Muscle of leg (tissue), 11 donors: ENCODE data around the gene SLC6A19. TPM values are rescaled to one million over a fixed set of nuclear protein-coding genes. Genes with fewer than 3 reads are reported as not detected.

Experiments
- DNase-seq: peaks from one replicate; pipeline ENCODE4 v3.0.0; 2013
- H3K27ac ChIP-seq: one replicate; pipeline ENCODE4 v1.5.1; 2013; ENCODE audit warnings: mild to moderate bottlenecking, low read length, control low read depth
- H3K27me3 ChIP-seq: one replicate; pipeline ENCODE4 v1.6.1; 2013; ENCODE audit warnings: low read length; ENCODE audit not compliant: control insufficient read depth, insufficient read depth
- H3K36me3 ChIP-seq: one replicate; pipeline ENCODE4 v1.6.1; 2013; ENCODE audit warnings: low read length; ENCODE audit not compliant: control insufficient read depth, insufficient read depth
- H3K4me1 ChIP-seq: one replicate; pipeline ENCODE4 v1.6.1; 2013; ENCODE audit warnings: low read length; ENCODE audit not compliant: control insufficient read depth, insufficient read depth
- H3K4me3 ChIP-seq: one replicate; pipeline ENCODE4 v1.5.1; 2013; ENCODE audit warnings: low read length, control low read depth
- H3K9me3 ChIP-seq: replicated peaks from 2 replicates; pipeline ENCODE4 v1.6.1; 2013; ENCODE audit warnings: low read depth, low read length; ENCODE audit not compliant: control insufficient read depth
- WGBS: methylation state at CpG from one replicate; pipeline ENCODE4 v1.1.5; 2013; ENCODE audit warnings: missing lambda C conversion rate; ENCODE audit not compliant: insufficient coverage; 5-methylcytosine and 5-hydroxymethylcytosine counted together
- polyA plus RNA-seq, 8 donors: library from polyadenylated mRNA; unstranded; fragments of 120-200 nt; gene quantifications; one replicate each; pipeline versions ENCODE4 v1.2.1 to v1.2.3, GENCODE V29; 2013; ENCODE audit warnings: inconsistent platforms in 1 of 8, low replicate concordance in 1 of 8; ENCODE audit not compliant: insufficient read length in 8 of 8, insufficient read depth in 1 of 8
- total RNA-seq: library from RNA; stranded (reverse); fragments of 120-200 nt; gene quantifications from one replicate; pipeline ENCODE4 v1.2.4, GENCODE V29; 2013

SLC6A19 gene
- total and polyA plus RNA-seq, 9 donors = 0.03 to 9.9 (median 0.11) TPM; not detected in 4

- H3K9me3 ChIP-seq = no peaks in the 10 kb centered on the region
- peaks cover 34% of the 10 kb centered on the region for H3K27me3 ChIP-seq
- H3K4me3 ChIP-seq = no peak overlapping the region
- H3K36me3 ChIP-seq = no peaks in the 10 kb centered on the region
- no peak overlapping the region for H3K27ac ChIP-seq
- peak; percentile 39 for DNase-seq
- no peaks in the 10 kb centered on the region for H3K4me1 ChIP-seq
- 75% methylated on average over 17 of the region's 19 CpGs for WGBS
Observed at GRCh38 chr5:1220831-1221230, 19.4 kb downstream of the SLC6A19 start.

GRCh38 chr5:1221721-1222120, 20.3 kb downstream of the SLC6A19 start:
- no peak for DNase-seq
- Histone ChIP-seq H3K9me3 (no peaks in the 10 kb centered on the region), H3K27ac (no peak overlapping the region), H3K27me3 (peaks cover 37% of the 10 kb centered on the region), H3K4me1 (no peaks in the 10 kb centered on the region), H3K36me3 (no peaks in the 10 kb centered on the region), H3K4me3 (no peak overlapping the region)
- WGBS = 95% methylated on average over 9 of the region's 10 CpGs

GRCh38 chr5:1222147-1222546, 20.8 kb downstream of the SLC6A19 start:
- H3K36me3 ChIP-seq = no peaks in the 10 kb centered on the region
- no peaks in the 10 kb centered on the region for H3K9me3 ChIP-seq
- no peak overlapping the region for H3K27ac ChIP-seq
- H3K4me3 ChIP-seq = no peak overlapping the region
- peaks cover 2% of the 10 kb centered on the region for H3K4me1 ChIP-seq
- 92% methylated on average over 9 of the region's 9 CpGs for WGBS
- no peak for DNase-seq
- peaks cover 37% of the 10 kb centered on the region for H3K27me3 ChIP-seq

GRCh38 chr5:1222621-1223277, 21.4 kb downstream of the SLC6A19 start:
- H3K27ac ChIP-seq = no peak overlapping the region
- H3K4me3 ChIP-seq = no peak overlapping the region
- peaks cover 32% of the 10 kb centered on the region for H3K27me3 ChIP-seq
- H3K9me3 ChIP-seq = no peaks in the 10 kb centered on the region
- WGBS = 86% methylated on average over 25 of the region's 27 CpGs
- no peak for DNase-seq
- H3K36me3 ChIP-seq = no peaks in the 10 kb centered on the region
- peaks cover 5% of the 10 kb centered on the region for H3K4me1 ChIP-seq

- Histone ChIP-seq H3K4me1 (peaks cover 10% of the 10 kb centered on the region), H3K36me3 (no peaks in the 10 kb centered on the region), H3K27me3 (peaks cover 35% of the 10 kb centered on the region), H3K9me3 (no peaks in the 10 kb centered on the region), H3K4me3 (no peak overlapping the region), H3K27ac (no peak overlapping the region)
- no peak for DNase-seq
- WGBS = 87% methylated on average over 12 of the region's 12 CpGs
Observed at GRCh38 chr5:1223278-1223670, 21.9 kb downstream of the SLC6A19 start.

- Histone ChIP-seq H3K4me1 (peaks cover 15% of the 10 kb centered on the region), H3K27me3 (peaks cover 41% of the 10 kb centered on the region), H3K27ac (no peak overlapping the region), H3K9me3 (no peaks in the 10 kb centered on the region), H3K36me3 (no peaks in the 10 kb centered on the region), H3K4me3 (no peak overlapping the region)
- 93% methylated on average over 4 of the region's 15 CpGs for WGBS
- DNase-seq = no peak
Observed at GRCh38 chr5:1224631-1225030, 23.2 kb downstream of the SLC6A19 start.

- Histone ChIP-seq H3K4me3 (no peak within 1 kb of the TSS), H3K27ac (no peak within 1 kb of the TSS), H3K9me3 (no peaks in the 10 kb centered on the region), H3K4me1 (peaks cover 15% of the 10 kb centered on the region), H3K27me3 (peaks cover 43% of the 10 kb centered on the region), H3K36me3 (no peaks in the 10 kb centered on the region)
- DNase-seq = no peak
- WGBS = 63% methylated on average over 8 of the region's 11 CpGs
Observed at GRCh38 chr5:1225081-1225480, 23.7 kb downstream of the SLC6A19 start, which contains the start of gene SLC6A18. Gene SLC6A18, plus strand, starts transcription at chr5:1225381. Its CDS starts 97 bp downstream, at chr5:1225478.

GRCh38 chr5:1226231-1226630, 24.8 kb downstream of the SLC6A19 start:
- H3K27ac ChIP-seq = no peak overlapping the region
- 53% methylated on average over 11 of the region's 12 CpGs for WGBS
- peaks cover 52% of the 10 kb centered on the region for H3K27me3 ChIP-seq
- no peak overlapping the region for H3K4me3 ChIP-seq
- H3K9me3 ChIP-seq = no peaks in the 10 kb centered on the region
- no peak for DNase-seq
- H3K4me1 ChIP-seq = peaks cover 15% of the 10 kb centered on the region
- no peaks in the 10 kb centered on the region for H3K36me3 ChIP-seq

GRCh38 chr5:1226839-1227581, 25.6 kb downstream of the SLC6A19 start:
- Histone ChIP-seq H3K27me3 (peaks cover 55% of the 10 kb centered on the region), H3K36me3 (no peaks in the 10 kb centered on the region)

GRCh38 chr5:1227667-1228066, 26.3 kb downstream of the SLC6A19 start:
- H3K27me3 ChIP-seq = peaks cover 61% of the 10 kb centered on the region
- no peaks in the 10 kb centered on the region for H3K36me3 ChIP-seq
- no peak overlapping the region for H3K27ac ChIP-seq
- WGBS = 12% methylated on average over 7 of the region's 14 CpGs
- DNase-seq = peak; percentile 67
- H3K9me3 ChIP-seq = no peaks in the 10 kb centered on the region
- no peak overlapping the region for H3K4me3 ChIP-seq
- H3K4me1 ChIP-seq = peaks cover 15% of the 10 kb centered on the region

More at GRCh38 chr5:1226839-1227581, 25.6 kb downstream of the SLC6A19 start:
- WGBS = 83% methylated on average over 46 of the region's 50 CpGs
- Histone ChIP-seq H3K27ac (no peak overlapping the region), H3K4me3 (no peak overlapping the region), H3K9me3 (no peaks in the 10 kb centered on the region), H3K4me1 (peaks cover 15% of the 10 kb centered on the region)
- no peak for DNase-seq
